GM19025 (cell line): ENCODE measurements around the gene DMRT1.
A peak's percentile ranks its signal among the peaks of the same experiment; 100 is the strongest.
"Not testable (repeated sequence)": the region's sequence is repeated elsewhere in the genome, so short reads cannot be mapped to it uniquely, and the experiment has no call there.

Experiments
- ATAC-seq: cut with Tn5 transposase; IDR thresholded peaks from one replicate; pipeline ENCODE4 v1.9.1; 2021; ENCODE audit warnings: mild to moderate bottlenecking, low read depth, moderate library complexity; ENCODE audit not compliant: unreplicated experiment

Gene DMRT1

DNA sequence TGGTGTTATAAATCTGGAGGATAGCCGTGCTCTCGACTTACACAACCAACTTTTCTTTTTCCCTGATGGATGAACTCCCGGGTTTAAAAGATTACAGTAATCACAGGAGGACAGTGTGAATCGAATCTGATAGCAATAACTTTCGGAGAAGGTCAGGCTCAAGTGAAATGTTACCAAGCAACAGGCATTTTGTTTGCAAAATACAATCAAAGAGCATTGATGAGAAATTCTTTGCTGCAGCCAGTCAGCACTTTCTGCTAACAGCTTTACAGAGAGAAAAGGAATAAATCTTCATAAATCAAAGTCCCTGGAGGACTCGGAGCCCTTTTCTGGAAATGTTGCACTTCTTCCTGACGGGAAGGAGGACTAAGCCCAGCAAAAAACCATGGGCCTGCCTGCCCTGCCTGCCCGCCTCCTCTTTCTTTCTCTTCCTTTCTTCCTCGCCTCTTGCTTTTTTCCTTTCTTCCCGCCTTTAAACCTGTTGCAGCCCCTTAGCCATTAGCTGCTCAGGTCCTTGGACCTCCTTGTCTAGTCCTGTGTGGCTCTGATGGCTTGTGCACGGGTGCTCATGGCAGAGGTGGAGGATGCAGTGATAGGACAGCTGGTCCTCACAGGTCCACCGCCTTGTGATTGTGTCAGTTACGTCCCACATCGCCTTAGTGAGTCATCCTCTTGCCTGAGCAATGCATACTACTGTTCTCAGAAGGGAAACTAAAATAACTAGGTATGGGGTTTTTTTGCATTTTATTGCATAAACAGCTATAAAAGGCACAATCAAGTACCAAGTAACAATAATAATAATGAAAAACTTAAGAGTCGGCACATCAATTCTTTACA, 141.1 kb downstream of the DMRT1 start:
- no peak for ATAC-seq

DNA sequence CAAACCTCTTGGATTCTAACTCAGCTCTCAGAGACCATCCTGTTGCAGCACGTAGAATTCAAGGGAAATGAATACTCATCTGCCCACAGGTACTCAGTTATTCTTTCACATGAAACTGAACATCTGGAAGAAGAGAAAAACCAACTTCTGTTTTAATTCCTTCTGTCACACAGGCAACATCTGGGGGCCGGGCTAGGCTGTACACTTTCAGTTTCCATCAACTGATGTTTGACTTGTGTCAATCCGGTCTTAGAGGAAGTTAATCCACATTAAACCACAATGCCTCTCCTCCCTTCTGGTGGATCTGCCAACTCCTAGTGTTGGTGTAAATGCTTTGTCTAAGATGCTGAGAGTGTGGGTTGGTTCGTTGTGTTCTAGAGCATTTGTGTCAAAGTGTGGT, 152.5 kb downstream of the DMRT1 start:
- ATAC-seq, result no peak

DNA sequence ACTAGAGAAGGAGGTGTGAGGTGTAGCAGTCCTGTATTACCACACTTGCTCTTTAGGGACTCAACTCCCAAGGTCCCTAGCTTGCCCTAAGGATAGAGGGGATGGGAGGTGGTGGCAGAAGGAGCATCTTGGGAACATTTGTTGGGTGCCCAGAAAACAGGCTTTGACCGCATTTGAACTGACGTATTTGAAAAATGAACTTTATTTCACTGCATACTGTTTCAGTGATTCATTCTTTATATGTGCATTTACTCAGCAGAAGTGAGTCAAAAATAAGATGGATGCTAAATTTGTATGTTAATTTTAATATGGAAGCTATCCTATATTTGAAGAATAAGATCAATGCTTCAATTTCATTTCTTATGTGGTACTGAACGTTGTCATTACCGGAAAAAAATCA, 153.7 kb downstream of the DMRT1 start:
- no peak for ATAC-seq

DNA sequence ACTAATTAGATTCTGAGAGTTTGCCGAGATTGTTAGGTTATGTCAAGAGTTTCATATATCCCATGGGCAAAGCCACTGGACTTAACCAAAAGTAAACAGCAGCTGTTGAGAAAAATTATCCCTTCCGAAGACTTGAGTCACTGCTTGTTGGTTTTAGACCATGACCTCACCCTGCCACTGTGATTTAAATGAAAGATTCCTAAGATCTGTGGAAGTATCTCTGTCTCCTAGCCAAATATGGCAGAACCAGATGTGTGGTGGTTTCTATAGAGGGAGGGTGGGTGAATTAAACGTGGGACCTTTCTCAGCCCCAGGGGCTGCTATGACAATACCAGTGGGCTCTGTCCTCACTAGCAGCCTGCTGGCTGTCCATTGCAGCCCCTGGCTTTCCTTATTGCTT, 154.3 kb downstream of the DMRT1 start:
- ATAC-seq, result no peak

DNA sequence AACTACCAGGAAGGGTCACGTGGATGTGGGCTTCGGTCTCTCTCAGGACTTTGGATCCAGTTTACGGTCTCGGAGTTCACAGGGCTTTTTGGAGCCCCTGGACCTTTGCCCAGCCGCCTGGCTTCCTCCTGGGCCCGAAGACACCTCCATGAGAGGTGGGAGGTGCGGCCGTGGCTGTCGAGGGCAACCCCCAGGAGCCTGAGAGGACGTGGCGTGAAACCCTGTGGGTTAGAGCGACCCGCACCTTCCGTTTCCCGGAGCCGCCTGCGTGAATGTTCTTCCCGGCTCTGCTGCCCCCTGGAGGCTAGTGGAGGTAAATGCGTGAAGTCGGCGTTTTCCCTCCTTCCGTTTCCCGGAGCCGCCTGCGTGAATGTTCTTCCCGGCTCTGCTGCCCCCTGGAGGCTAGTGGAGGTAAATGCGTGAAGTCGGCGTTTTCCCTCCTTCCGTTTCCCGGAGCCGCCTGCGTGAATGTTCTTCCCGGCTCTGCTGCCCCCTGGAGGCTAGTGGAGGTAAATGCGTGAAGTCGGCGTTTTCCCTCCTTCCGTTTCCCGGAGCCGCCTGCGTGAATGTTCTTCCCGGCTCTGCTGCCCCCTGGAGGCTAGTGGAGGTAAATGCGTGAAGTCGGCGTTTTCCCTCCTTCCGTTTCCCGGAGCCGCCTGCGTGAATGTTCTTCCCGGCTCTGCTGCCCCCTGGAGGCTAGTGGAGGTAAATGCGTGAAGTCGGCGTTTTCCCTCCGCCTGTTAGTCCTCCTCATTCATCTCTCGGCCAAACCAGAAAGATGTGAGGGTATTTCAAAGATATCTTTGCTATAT, 157.0 kb downstream of the DMRT1 start:
- not testable (repeated sequence) for ATAC-seq

DNA sequence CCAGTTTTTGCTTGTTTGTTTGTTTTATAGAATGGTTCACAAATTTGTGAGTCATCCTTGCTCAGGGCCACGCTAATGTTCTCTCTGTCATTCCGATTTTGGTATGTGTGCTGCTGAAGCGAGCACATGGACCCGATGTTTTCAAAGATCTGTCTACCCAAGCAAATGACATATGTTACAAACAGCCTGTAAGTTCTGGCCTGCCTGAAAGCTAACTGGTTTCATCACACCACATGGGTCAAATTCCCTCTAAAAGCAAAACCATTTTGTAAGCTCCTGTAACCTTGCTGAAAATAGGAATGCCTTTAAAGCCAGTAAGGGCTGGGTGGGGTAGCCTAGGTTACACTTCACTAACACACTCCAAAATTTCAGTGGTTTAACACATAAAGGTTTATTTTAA, 160.3 kb downstream of the DMRT1 start:
- ATAC-seq, result no peak

DNA sequence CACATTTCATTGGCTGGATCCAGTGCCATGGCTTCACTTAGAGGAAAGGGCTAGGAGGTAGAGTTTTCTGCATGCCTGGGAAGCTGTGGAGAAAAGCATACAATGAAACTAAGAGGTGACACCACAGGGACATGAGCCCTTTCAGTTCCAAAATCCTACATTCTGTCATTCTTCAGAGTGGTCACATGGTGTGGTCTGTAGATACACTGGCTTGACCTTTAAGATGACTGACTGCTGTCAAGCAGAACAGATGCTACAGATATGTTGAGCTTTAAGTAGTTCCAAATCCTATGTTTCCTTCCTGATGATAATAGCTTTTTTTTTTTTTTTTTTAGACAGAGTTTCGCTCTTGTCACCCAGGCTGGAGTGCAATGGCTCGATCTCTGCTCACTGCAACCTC, 161.2 kb downstream of the DMRT1 start:
- ATAC-seq, result no peak

DNA sequence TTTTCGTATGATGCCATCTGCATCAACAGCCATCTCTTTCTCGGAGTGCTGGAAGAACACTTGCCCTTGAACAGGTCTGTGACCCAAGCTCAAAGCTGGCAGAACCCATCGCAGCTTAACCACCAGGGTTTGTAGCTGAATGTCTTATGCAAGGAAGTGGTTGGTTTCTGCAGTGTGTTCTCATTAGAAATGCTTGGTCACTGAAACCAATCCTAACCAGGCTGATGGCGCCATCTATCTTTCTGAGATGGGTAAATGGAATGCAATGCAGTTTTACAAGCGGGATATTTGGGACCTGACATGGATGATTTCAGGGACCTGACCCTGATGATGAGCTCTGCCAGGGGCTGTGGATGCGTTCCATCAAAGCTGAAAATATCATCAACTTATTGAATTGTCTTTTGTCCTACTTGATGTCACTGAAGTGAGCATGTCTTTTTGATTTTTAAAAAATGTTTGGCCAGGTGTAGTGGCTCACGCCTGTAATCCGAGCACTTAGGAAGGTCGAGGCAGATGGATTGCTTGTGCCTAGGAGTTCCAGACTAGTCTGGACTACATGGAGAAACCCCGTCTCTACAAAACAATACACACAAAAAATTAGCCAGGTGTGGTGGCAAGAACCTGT, 163.7 kb downstream of the DMRT1 start:
- ATAC-seq, result peak; percentile 43

DNA sequence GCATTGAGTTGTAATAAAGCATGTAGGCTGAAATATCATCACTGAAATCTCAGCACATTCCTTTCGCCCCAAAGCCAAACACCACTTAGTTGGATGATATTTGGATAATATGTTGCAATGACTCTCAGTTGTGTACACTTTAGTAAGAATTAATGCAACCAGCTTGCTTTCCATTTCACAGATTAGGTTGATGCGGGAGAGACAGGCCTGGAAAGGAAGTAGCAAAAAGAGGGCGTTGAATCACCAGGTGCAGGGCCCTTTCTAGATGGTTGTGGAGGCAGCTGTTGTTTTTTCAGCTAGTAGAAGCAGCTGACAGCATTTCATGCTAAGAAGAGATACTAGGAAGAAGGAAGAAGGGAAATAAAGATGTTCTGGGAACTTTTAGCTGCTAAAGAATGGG, 165.8 kb downstream of the DMRT1 start:
- ATAC-seq, result no peak

DNA sequence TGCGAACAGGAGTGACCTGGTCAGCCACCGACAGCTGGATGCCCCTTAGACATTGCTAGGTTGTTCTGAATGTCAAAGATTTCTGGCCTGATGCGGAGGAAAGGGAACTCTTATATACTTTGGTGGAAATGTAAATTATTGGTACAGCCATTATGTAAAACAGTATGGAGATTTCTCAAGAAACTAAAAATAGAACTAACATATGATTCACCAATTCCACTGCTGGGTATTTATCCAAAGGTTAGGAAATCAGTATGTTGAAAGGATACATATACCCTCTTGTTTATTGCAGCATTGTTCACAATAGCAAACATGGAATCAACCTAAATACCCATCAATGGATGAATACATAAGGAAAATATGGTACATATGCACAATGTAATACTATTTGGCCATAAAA, 166.7 kb downstream of the DMRT1 start:
- ATAC-seq, result no peak

DNA sequence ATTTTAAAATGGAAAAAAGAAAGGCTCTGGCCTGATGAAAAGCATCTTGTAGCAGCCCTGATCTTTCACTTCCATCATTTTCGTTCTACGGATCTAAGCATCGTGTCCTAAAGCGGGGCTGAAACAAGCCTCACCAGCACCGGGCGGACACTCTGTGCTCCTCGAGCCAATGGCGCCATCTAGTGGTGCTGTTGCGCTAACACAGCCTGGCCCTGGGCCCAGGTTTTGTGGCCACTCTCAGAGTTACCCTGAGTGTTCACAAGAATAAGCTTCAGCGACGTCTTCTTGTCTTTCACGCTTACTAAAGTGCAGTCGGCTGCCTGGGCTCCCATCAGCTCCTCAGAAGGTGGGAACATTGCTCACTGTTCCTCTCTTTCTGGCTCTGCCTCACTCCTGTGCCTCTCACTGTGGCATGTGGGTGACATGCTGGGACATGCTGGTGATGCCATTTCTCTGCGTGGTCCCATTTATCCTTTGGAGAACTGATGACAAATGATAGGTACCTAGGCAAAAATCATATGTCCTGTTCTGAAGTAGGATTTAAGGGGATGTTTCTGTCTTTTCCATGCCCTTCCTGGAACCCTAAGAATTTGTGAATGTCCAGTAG, 167.7 kb downstream of the DMRT1 start:
- ATAC-seq, result peak; percentile 92

DNA sequence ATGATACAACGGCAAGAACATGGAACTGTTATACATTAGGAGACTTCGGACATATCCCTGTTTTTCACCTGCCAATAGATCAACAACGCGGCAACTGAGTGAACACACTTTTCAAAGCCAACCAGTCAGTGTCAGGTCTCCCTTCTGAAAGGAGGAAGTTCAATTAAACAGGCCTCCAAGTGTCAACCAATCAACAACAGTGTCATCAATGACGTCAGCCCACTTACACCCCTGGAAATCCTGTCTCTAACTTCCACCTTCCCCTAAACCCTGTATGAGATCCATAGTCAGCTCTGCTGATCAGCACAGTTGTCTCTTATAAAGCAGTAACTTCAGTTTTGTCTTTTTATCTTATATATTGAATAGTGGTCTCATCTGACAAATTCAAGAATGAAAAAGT, 171.5 kb downstream of the DMRT1 start:
- ATAC-seq, result no peak

DNA sequence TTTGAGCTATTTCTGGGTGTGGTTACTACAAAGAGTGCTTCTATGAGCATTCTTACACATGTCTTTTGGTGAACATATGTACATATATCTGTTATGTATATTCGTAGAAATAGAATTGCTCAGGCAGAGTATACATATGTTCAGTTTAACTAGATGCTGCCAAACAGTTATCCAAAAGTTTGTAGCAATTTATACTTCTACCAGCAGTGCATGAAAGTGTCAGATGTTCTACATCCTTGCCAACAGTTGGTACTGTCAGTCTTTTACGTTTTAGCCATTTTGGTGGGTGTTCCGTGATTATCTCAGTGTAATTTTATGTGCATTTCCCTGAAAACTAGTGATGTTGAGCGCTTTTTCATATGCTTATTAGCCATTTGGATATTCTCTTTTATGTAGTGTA, 172.7 kb downstream of the DMRT1 start:
- no peak for ATAC-seq

DNA sequence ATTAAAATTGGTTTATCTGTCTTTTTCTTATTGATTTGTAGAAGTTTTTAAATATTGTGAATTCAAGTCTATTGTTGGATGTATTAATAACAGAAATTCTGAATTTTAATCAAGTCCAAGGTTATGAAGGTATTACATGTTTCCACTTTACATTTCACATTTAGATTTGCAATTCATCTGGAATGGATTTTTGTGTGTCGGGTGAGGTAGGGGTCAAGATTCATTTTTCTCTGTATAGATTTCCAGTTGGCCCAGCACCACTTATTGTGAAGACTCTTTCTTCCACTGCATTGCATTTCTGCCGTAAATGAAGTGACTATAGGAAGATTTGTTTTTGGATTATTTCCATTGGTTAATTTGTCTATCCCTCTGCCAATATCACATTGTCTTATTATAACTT, 173.1 kb downstream of the DMRT1 start:
- ATAC-seq, result no peak

DNA sequence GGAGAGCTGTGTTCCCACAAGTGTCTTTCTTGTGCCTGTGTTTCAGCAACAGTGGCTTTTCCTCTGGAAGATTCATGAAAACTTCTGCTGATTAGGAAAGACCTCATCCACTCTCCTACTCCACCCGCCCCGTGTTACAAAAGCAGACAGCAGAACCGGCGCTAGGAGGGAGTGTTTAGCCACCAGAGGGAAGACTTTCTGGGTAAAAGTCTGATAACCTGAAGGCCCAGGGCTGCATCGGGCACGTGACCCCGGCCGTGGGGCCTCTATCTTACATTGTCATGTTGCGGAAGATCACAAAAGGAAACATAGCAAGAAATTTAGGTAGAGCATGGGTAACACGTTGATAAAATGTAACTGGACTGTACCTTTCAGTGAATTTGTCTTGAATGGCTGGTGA, 176.6 kb downstream of the DMRT1 start:
- no peak for ATAC-seq
